ENCODE measurements around the gene IQCH.

DNA sequence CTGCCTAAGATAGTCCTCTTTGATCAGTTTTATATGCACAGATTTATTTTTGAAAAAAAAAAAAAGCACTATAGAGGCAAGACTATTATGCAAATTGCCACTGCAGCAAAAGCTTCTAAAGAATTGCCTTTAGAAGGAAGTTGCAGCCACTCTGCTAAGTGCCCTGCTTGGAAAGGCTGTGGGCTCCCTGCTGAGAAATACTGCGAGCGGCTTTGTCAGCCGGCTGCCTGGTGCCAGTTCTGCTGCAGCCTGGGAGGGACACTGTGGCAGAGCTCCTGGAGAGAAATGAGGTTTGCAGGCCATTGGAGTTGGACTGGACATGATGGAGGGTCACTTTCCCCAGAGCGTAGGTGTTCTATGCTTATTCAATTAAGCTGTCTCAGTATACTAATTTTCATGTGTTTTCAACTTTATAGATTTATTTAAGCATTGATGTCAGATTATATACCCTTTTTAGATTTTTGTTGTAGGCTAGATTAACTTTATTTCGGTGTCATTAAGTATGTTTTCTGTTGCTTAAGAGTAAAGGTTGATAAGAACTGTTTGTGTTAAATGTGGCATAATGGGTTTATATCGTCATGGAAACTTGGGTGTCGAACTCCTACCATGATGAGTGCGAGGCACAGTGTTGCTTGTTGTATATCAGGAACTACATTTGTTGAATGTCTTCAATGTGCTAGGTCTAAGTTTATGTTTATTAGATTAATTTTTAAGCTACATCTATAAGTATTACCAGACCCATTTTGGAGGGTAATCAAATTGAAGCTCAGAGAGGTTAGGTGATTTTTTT lies 294.5 kb downstream of the IQCH start:
- TF ChIP-seq, protein P1, sequence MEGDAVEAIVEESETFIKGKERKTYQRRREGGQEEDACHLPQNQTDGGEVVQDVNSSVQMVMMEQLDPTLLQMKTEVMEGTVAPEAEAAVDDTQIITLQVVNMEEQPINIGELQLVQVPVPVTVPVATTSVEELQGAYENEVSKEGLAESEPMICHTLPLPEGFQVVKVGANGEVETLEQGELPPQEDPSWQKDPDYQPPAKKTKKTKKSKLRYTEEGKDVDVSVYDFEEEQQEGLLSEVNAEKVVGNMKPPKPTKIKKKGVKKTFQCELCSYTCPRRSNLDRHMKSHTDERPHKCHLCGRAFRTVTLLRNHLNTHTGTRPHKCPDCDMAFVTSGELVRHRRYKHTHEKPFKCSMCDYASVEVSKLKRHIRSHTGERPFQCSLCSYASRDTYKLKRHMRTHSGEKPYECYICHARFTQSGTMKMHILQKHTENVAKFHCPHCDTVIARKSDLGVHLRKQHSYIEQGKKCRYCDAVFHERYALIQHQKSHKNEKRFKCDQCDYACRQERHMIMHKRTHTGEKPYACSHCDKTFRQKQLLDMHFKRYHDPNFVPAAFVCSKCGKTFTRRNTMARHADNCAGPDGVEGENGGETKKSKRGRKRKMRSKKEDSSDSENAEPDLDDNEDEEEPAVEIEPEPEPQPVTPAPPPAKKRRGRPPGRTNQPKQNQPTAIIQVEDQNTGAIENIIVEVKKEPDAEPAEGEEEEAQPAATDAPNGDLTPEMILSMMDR (conservative IDR thresholded peaks at IDR 0.05; ENCODE audit: low read depth, low read length), result no peak
- TF ChIP-seq EZH2 (IDR thresholded peaks at IDR 0.05; ENCODE audit: low read length, unreplicated experiment), result no peak

Data from PC-3 (cell line).